Sigmoid colon (tissue), 4 donors: ENCODE data around the gene JPT2.

Experiments
- CTCF ChIP-seq, 4 experiments: fragments of 450-650 bp in 3 of 4; fragments of 200-600 bp in 1 of 4; IDR thresholded peaks; one replicate each; pipeline ENCODE4 v1.5.1; 2016 to 2019; ENCODE audit warnings: antibody characterized with exemption in 4 of 4, mild to moderate bottlenecking in 3 of 4, moderate library complexity in 2 of 4
- EP300 ChIP-seq, 4 donors: sonication (generic); formaldehyde crosslinking; IDR thresholded peaks; one replicate each; pipeline ENCODE4 v1.6.1; 2017; ENCODE audit warnings: antibody characterized with exemption in 4 of 4
- POLR2A ChIP-seq, 2 donors: fragments of 450-650 bp; IDR thresholded peaks; one replicate each; pipeline ENCODE4 v1.6.1; 2016; ENCODE audit warnings: antibody characterized with exemption in 2 of 2, mild to moderate bottlenecking in 2 of 2, moderate library complexity in 2 of 2
- POLR2AphosphoS5 ChIP-seq, 4 donors: sonication (generic); formaldehyde crosslinking; IDR thresholded peaks; one replicate each; pipeline ENCODE4 v1.6.1; 2017; ENCODE audit warnings: antibody characterized with exemption in 4 of 4

DNA sequence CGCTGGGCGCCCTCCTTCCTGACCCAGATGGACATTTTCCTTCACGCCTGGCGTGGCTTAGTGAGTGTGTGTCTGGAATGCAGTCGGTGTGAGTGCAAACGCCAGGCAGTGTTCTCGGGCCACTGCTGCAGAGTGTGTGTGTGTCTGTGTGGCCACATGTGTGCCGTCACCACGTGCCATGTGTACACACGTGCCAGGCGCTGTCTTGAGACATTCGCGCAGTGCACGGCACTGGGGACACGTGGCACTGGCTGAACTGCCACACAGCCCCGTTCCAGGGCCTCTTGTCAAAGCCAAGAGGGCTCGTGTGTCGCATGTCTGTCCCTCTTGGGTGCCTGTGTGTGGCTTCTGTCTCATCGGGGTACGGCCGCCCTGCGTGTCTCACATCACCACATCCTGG, 56.7 kb downstream of the JPT2 start:
- no peak for TF ChIP-seq EP300 (IDR thresholded peaks at IDR 0.05)
- TF ChIP-seq CTCF (IDR thresholded peaks at IDR 0.05): no peak
- no peak for TF ChIP-seq POLR2A (IDR thresholded peaks at IDR 0.05)
- TF ChIP-seq POLR2AphosphoS5 (IDR thresholded peaks at IDR 0.05): no peak
